ENCODE data around the gene GRIK1.

The GRIK1 gene

GRCh38 chr21:29513535-29513934, 426.3 kb downstream of the GRIK1 start:
- H3K27ac ChIP-seq (ENCODE audit: low read depth, low read length, poor library complexity, severe bottlenecking): no peak overlapping the region
- H3K4me3 ChIP-seq (ENCODE audit: low read depth, low read length, poor library complexity, severe bottlenecking): no peak overlapping the region
- H3K4me1 ChIP-seq (ENCODE audit: insufficient read depth, low read length, severe bottlenecking): no peaks in the 10 kb centered on the region
- H3K9me2 ChIP-seq (ENCODE audit: low read depth, low read length): no peaks in the 10 kb centered on the region
- H3K9me3 ChIP-seq (ENCODE audit: low read length): no peaks in the 10 kb centered on the region
- no peaks in the 10 kb centered on the region for H3K27me3 ChIP-seq (ENCODE audit: insufficient read depth, low read length)
- no peaks in the 10 kb centered on the region for H4K20me1 ChIP-seq (ENCODE audit: insufficient read depth, low read length)
- no peaks in the 10 kb centered on the region for H3F3A ChIP-seq (ENCODE audit: insufficient read depth, low read length)
- no peak overlapping the region for H3K4me2 ChIP-seq (ENCODE audit: low read length)
- TF ChIP-seq CTCF (IDR thresholded peaks at IDR 0.05; ENCODE audit: low read length) (no peak), EZH2 (IDR thresholded peaks at IDR 0.05; ENCODE audit: borderline replicate concordance, low read length) (no peak)
- no peaks in the 10 kb centered on the region for H3K36me3 ChIP-seq (ENCODE audit: insufficient read depth, low read length)
- H3K79me2 ChIP-seq (ENCODE audit: insufficient read depth, low read length): no peaks in the 10 kb centered on the region
- H2AFZ ChIP-seq (ENCODE audit: low read length): no peak overlapping the region
- H3K9ac ChIP-seq (ENCODE audit: low read length): no peak overlapping the region

- no peaks in the 10 kb centered on the region for H3K9me3 ChIP-seq (ENCODE audit: low read length)
- H4K20me1 ChIP-seq (ENCODE audit: insufficient read depth, low read length): no peaks in the 10 kb centered on the region
- H3K27me3 ChIP-seq (ENCODE audit: insufficient read depth, low read length): no peaks in the 10 kb centered on the region
- H3K27ac ChIP-seq (ENCODE audit: low read depth, low read length, poor library complexity, severe bottlenecking): no peak overlapping the region
- no peaks in the 10 kb centered on the region for H3K36me3 ChIP-seq (ENCODE audit: insufficient read depth, low read length)
- H3K9me2 ChIP-seq (ENCODE audit: low read depth, low read length): no peaks in the 10 kb centered on the region
- H3K4me2 ChIP-seq (ENCODE audit: low read length): no peak overlapping the region
- H3K9ac ChIP-seq (ENCODE audit: low read length): no peak overlapping the region
- H2AFZ ChIP-seq (ENCODE audit: low read length): no peak overlapping the region
- H3K4me3 ChIP-seq (ENCODE audit: low read depth, low read length, poor library complexity, severe bottlenecking): no peak overlapping the region
- no peaks in the 10 kb centered on the region for H3F3A ChIP-seq (ENCODE audit: insufficient read depth, low read length)
- no peaks in the 10 kb centered on the region for H3K4me1 ChIP-seq (ENCODE audit: insufficient read depth, low read length, severe bottlenecking)
- no peaks in the 10 kb centered on the region for H3K79me2 ChIP-seq (ENCODE audit: insufficient read depth, low read length)
- TF ChIP-seq EZH2 (IDR thresholded peaks at IDR 0.05; ENCODE audit: borderline replicate concordance, low read length) (no peak), CTCF (IDR thresholded peaks at IDR 0.05; ENCODE audit: low read length) (no peak)
Measured at GRCh38 chr21:29511096-29511495, 428.7 kb downstream of the GRIK1 start.

GRCh38 chr21:29509121-29509520, 430.7 kb downstream of the GRIK1 start:
- TF ChIP-seq EZH2 (IDR thresholded peaks at IDR 0.05; ENCODE audit: borderline replicate concordance, low read length) (no peak), CTCF (IDR thresholded peaks at IDR 0.05; ENCODE audit: low read length) (no peak)
- Histone ChIP-seq H3F3A (ENCODE audit: insufficient read depth, low read length) (no peaks in the 10 kb centered on the region), H2AFZ (ENCODE audit: low read length) (no peak overlapping the region), H3K9ac (ENCODE audit: low read length) (no peak overlapping the region), H3K4me1 (ENCODE audit: insufficient read depth, low read length, severe bottlenecking) (no peaks in the 10 kb centered on the region), H3K79me2 (ENCODE audit: insufficient read depth, low read length) (no peaks in the 10 kb centered on the region), H3K36me3 (ENCODE audit: insufficient read depth, low read length) (no peaks in the 10 kb centered on the region), H3K27ac (ENCODE audit: low read depth, low read length, poor library complexity, severe bottlenecking) (no peak overlapping the region), H3K4me3 (ENCODE audit: low read depth, low read length, poor library complexity, severe bottlenecking) (no peak overlapping the region), H4K20me1 (ENCODE audit: insufficient read depth, low read length) (no peaks in the 10 kb centered on the region), H3K4me2 (ENCODE audit: low read length) (no peak overlapping the region), H3K27me3 (ENCODE audit: insufficient read depth, low read length) (no peaks in the 10 kb centered on the region), H3K9me2 (ENCODE audit: low read depth, low read length) (no peaks in the 10 kb centered on the region), H3K9me3 (ENCODE audit: low read length) (no peaks in the 10 kb centered on the region)
